HL-60 (cell line): ENCODE data around the gene GIPC3.

Source experiments
- DNase-seq, 2 experiments: peaks; one replicate each; pipeline ENCODE4 v3.0.0-alpha.2; 2010 to 2020; ENCODE audit warnings: low read depth in 1 of 2, low spot score in 1 of 2
- H3K27ac ChIP-seq: fragments of 250-450 bp; sonication (Bioruptor Pico); replicated peaks from 2 replicates; pipeline ENCODE4 v1.5.1; 2020; ENCODE audit warnings: mild to moderate bottlenecking, moderate library complexity
- H3K27me3 ChIP-seq: fragments of 250-450 bp; sonication (Bioruptor Pico); 2 replicates; pipeline ENCODE4 v1.5.1; 2021; ENCODE audit warnings: mild to moderate bottlenecking, moderate library complexity; ENCODE audit not compliant: insufficient read depth, poor library complexity, severe bottlenecking
- H3K4me3 ChIP-seq: replicated peaks from 2 replicates; pipeline ENCODE4 v1.5.1; 2011; ENCODE audit warnings: mild to moderate bottlenecking, control low read depth, low read length; ENCODE audit not compliant: insufficient read depth
- CTCF ChIP-seq: IDR thresholded peaks from one replicate; pipeline ENCODE4 v1.5.1; 2011; ENCODE audit warnings: low read length, control low read depth, inconsistent platforms; ENCODE audit not compliant: insufficient read depth
- GABPA ChIP-seq: IDR thresholded peaks from 2 replicates; pipeline ENCODE4 v1.6.1; 2012; ENCODE audit warnings: low read depth
- POLR2AphosphoS5 ChIP-seq: IDR thresholded peaks from 2 replicates; pipeline ENCODE4 v1.6.1; 2012; ENCODE audit warnings: low read depth
- SPI1 ChIP-seq: IDR thresholded peaks from 2 replicates; pipeline ENCODE4 v1.6.1; 2012; ENCODE audit warnings: low read depth, mild to moderate bottlenecking, borderline replicate concordance
- TF ChIP-seq, protein P1 (sequence below): IDR thresholded peaks from 2 replicates; pipeline ENCODE4 v1.6.1; 2012; ENCODE audit warnings: low read depth; ENCODE audit not compliant: insufficient replicate concordance

The GIPC3 gene

DNA sequence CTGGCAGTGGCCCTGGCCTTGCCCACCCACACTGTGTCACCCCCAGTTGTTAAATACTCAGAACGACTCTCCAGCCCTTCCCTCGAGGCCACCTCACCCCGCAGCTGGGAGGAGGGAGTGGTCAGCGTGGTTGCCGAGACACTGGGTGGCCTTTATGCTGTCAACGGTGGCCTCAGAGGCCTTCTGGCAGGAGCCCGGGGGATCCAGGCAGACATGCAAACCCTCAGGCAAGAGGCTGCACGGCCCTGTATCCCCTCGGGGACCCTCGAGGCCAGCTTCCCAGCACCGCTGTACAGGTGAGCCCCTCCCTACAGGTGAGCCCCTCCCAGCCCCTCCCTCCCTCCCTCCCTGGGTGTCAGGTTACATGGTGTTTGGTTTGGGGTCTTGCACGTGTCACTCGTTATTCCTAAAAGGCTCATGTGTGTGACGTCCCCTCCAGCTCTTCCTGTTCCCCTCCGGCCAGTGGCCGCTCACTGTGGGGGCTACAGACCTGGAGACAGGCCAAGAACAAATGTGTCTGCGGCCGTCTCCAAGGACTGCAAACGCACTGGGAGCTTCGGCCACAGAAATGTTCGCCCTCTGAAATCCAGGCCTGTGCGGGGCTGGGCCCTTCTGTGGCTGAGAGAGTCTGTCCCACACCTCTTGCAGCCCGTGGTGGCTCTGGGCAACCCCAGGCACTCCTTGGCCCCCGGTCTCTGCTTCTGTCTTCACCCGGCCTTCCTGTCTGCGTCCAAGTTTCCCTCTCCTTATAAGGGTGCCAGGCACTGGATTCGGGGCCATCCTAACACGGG lies 46.1 kb upstream of the GIPC3 start, which contains the start of gene TEKTIP1:
Gene TEKTIP1, plus strand, starts transcription at position 210 of the 791 bp plus-strand sequence. Its CDS starts 4 bp downstream, at position 214.
- H3K27me3 ChIP-seq, result no peaks in the 10 kb centered on the region
- no peak within 1 kb of the TSS for H3K4me3 ChIP-seq
- H3K27ac ChIP-seq, result peak within 1 kb of the TSS; percentile 65
- TF ChIP-seq, protein P1, sequence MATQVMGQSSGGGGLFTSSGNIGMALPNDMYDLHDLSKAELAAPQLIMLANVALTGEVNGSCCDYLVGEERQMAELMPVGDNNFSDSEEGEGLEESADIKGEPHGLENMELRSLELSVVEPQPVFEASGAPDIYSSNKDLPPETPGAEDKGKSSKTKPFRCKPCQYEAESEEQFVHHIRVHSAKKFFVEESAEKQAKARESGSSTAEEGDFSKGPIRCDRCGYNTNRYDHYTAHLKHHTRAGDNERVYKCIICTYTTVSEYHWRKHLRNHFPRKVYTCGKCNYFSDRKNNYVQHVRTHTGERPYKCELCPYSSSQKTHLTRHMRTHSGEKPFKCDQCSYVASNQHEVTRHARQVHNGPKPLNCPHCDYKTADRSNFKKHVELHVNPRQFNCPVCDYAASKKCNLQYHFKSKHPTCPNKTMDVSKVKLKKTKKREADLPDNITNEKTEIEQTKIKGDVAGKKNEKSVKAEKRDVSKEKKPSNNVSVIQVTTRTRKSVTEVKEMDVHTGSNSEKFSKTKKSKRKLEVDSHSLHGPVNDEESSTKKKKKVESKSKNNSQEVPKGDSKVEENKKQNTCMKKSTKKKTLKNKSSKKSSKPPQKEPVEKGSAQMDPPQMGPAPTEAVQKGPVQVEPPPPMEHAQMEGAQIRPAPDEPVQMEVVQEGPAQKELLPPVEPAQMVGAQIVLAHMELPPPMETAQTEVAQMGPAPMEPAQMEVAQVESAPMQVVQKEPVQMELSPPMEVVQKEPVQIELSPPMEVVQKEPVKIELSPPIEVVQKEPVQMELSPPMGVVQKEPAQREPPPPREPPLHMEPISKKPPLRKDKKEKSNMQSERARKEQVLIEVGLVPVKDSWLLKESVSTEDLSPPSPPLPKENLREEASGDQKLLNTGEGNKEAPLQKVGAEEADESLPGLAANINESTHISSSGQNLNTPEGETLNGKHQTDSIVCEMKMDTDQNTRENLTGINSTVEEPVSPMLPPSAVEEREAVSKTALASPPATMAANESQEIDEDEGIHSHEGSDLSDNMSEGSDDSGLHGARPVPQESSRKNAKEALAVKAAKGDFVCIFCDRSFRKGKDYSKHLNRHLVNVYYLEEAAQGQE, result no peak
- TF ChIP-seq GABPA (no peak), SPI1 (no peak), CTCF (no peak), POLR2AphosphoS5 (peak; percentile 38; the same call in 1 of the 2 replicates)
- no peak for DNase-seq

DNA sequence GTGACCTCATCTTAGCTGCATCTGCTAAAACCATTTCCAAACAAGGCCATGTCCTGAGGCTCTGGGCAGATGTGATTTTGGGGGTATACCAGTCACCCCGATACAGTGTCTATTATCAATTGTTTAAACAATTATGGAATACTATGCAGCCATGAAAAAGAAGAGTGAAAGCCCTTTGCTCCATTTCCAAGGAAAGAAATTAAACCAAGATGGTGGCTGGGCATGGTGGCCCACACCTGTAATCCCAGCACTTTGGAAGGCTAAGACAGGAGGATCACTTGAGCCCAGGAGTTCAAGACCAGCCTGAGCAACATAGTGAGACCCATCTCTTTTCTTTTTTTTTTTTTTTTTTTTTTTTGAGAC lies 45.5 kb upstream of the GIPC3 start:
- no peak overlapping the region for H3K27ac ChIP-seq
- no peaks in the 10 kb centered on the region for H3K27me3 ChIP-seq
- H3K4me3 ChIP-seq, result no peak overlapping the region
- TF ChIP-seq, protein P1, result no peak
- TF ChIP-seq POLR2AphosphoS5 (no peak), CTCF (no peak), GABPA (no peak), SPI1 (no peak)
- no peak for DNase-seq

- no peak overlapping the region for H3K4me3 ChIP-seq
- no peak for TF ChIP-seq POLR2AphosphoS5
- TF ChIP-seq, protein P1, result no peak
- no peak overlapping the region for H3K27ac ChIP-seq
- H3K27me3 ChIP-seq, result no peaks in the 10 kb centered on the region
- DNase-seq, result no peak
These were observed 41.9 kb upstream of the GIPC3 start for GRCh38 chr19:3543150-3544057.
